ENCODE measurements around the gene ARRDC1. TPM values are rescaled to one million over a fixed set of nuclear protein-coding genes. Genes with fewer than 3 reads are reported as not detected.

Gene ARRDC1
- total RNA-seq, 1 donor from 2014 or later = 69.1 TPM

DNA sequence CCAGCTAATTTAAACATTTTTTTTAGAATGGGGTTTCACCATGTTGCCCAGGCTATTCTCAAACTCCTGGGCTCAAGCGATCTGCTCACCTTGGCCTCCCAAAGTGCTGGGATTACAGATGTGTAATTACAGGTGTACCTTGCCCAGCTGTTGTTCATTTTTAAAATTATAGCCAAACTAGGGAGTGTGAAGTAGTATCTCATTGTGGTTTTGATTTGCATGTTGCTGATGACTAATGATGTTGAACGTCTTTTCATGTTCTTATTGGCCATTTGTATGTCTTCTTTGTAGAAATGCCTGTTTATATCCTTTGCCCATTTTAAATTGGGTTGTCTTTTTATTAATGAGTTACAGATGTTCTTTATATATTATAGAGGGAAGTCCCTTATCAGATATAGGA lies 44.8 kb downstream of the ARRDC1 start:
- Histone ChIP-seq H3K27ac (no peak overlapping the region), H3K27me3 (no peaks in the 10 kb centered on the region), H3K36me3 (peaks cover 18% of the 10 kb centered on the region), H3K4me1 (no peaks in the 10 kb centered on the region), H3K9me3 (no peaks in the 10 kb centered on the region), H3K4me3 (no peak overlapping the region)
- intact Hi-C loops (cut with DNase I) = no loop called here
- ATAC-seq (no peak), DNase-seq (no peak)
- TF ChIP-seq, protein P1, sequence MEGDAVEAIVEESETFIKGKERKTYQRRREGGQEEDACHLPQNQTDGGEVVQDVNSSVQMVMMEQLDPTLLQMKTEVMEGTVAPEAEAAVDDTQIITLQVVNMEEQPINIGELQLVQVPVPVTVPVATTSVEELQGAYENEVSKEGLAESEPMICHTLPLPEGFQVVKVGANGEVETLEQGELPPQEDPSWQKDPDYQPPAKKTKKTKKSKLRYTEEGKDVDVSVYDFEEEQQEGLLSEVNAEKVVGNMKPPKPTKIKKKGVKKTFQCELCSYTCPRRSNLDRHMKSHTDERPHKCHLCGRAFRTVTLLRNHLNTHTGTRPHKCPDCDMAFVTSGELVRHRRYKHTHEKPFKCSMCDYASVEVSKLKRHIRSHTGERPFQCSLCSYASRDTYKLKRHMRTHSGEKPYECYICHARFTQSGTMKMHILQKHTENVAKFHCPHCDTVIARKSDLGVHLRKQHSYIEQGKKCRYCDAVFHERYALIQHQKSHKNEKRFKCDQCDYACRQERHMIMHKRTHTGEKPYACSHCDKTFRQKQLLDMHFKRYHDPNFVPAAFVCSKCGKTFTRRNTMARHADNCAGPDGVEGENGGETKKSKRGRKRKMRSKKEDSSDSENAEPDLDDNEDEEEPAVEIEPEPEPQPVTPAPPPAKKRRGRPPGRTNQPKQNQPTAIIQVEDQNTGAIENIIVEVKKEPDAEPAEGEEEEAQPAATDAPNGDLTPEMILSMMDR (IDR thresholded peaks at IDR 0.05) = no peak

DNA sequence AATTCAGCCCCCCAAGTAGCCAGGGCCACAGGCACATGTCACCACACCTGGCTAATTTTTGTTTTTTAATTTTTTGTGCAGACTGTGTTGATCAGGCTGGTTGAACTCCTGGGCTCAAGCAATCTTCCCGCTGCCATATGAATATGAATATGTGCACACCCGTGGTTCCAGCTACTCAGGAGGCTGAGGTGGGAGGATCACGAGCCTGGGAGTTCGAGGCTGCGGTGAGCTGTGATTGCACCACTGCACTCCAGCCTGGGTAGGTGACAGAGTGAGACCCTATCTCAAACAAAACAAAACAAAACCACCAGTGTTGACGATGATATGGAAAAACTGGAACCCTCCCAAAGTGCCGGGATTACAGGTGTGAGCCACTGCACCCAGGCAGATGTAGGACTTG lies 45.3 kb downstream of the ARRDC1 start:
- intact Hi-C loops (cut with DNase I) = no loop called here
- TF ChIP-seq, protein P1 (IDR thresholded peaks at IDR 0.05) = no peak
- Histone ChIP-seq H3K4me1 (no peaks in the 10 kb centered on the region), H3K27ac (no peak overlapping the region), H3K27me3 (no peaks in the 10 kb centered on the region), H3K4me3 (no peak overlapping the region), H3K36me3 (peaks cover 22% of the 10 kb centered on the region), H3K9me3 (no peaks in the 10 kb centered on the region)
- DNase-seq = peak; percentile 20
- no peak for ATAC-seq

DNA sequence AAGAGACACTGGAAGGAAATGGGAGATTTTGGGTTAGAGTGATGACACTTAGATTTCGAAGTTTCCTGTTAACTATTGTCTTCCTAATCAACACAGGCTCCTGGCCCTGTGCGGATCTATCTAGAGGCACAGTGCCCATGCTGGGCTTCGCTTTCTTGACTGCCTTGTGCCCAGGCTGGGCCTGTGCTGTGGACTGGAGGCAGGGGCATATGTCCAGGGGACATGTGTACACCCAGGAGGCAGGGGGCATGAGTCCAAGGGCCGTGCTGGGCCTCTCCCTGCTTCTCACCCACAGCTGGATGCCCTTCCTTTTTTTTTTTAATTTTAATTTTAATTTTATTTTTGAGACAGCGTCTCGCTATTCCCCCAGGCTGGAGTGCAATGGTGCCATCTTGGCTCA lies 50.9 kb downstream of the ARRDC1 start:
- intact Hi-C loops (cut with DNase I) = no loop called here
- ATAC-seq = no peak

DNA sequence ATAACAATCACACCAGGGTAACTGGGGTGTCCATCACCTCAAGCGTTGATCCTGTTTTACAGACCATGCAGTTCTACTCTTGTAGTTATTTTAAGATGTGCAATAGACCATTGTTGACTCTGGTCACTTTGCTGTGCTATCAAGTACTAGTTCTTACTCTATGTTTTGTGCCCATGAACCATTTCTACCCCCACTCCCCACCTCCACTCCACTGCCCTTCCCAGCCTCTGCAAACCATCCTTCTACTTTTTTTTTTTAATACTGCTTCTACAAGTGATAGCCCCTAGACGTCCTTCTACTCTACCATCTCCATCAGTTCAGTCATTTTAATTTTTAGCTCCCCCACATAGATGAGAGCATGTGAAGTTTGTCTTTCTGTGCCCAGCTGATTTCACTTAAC lies 52.1 kb downstream of the ARRDC1 start:
- TF ChIP-seq, protein P1 (IDR thresholded peaks at IDR 0.05) = no peak
- ATAC-seq = no peak
- H3K4me3 ChIP-seq = no peak overlapping the region
- no peak overlapping the region for H3K27ac ChIP-seq
- H3K4me1 ChIP-seq = no peaks in the 10 kb centered on the region
- no peak for DNase-seq
- H3K36me3 ChIP-seq = peaks cover 7% of the 10 kb centered on the region
- intact Hi-C loops (cut with DNase I) = no loop called here
- no peaks in the 10 kb centered on the region for H3K9me3 ChIP-seq
- no peaks in the 10 kb centered on the region for H3K27me3 ChIP-seq

More for the DNA sequence above, 50.9 kb downstream of the ARRDC1 start:
- Histone ChIP-seq H3K9me3 (no peaks in the 10 kb centered on the region), H3K36me3 (peaks cover 17% of the 10 kb centered on the region), H3K4me1 (no peaks in the 10 kb centered on the region), H3K27me3 (no peaks in the 10 kb centered on the region), H3K27ac (no peak overlapping the region), H3K4me3 (no peak overlapping the region)
- TF ChIP-seq, protein P1 (IDR thresholded peaks at IDR 0.05) = no peak
- peak; percentile 18 for DNase-seq

DNA sequence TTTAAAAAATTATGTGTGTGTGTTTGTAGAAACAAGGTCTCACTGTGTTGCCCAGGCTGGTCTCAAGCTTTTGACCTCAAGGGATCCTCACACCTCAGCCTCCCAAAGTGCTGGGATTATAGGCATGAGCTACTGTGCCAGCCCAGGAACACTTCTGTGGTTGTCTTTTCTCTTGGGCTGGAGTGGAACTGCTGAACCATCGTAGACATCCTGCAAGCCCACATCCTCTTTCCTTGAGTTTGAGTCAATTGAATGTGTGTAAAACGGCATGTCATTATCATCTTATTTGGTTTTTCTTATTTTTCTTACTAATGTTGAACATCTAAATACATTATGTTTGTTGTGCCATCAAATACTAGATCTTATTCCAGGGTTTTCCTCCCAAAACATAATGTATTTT lies 53.3 kb downstream of the ARRDC1 start:
- DNase-seq (no peak), ATAC-seq (no peak)
- H3K27me3 ChIP-seq = no peaks in the 10 kb centered on the region
- no peaks in the 10 kb centered on the region for H3K4me1 ChIP-seq
- TF ChIP-seq, protein P1 (IDR thresholded peaks at IDR 0.05) = no peak
- no peaks in the 10 kb centered on the region for H3K9me3 ChIP-seq
- intact Hi-C loops (cut with DNase I) = no loop called here
- no peak overlapping the region for H3K27ac ChIP-seq
- peaks cover 7% of the 10 kb centered on the region for H3K36me3 ChIP-seq
- no peak overlapping the region for H3K4me3 ChIP-seq

DNA sequence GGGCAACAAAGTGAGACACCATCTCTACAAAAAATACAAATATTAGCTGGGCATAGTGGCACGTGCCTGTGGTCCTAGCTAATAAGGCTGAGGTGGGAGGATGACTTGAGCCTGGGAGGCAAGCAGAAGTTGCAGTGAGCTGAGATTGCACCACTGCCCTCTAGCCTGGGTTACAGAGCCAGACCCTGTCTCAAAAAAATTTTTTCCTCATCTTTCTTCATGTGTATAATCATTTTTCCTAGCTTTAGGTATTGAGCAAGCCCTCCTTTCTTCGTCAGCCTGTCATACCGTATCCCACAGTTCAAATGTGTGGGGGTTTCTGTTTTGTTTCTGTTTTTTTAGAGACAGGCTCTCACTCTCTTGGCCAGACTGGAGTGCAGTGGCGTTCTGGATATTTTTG lies 54.7 kb downstream of the ARRDC1 start:
- ATAC-seq (peak; percentile 34), DNase-seq (peak; percentile 12)
- Histone ChIP-seq H3K9me3 (no peaks in the 10 kb centered on the region), H3K4me1 (peaks cover 4% of the 10 kb centered on the region), H3K4me3 (no peak overlapping the region), H3K27ac (no peak overlapping the region), H3K36me3 (peaks cover 5% of the 10 kb centered on the region), H3K27me3 (no peaks in the 10 kb centered on the region)
- intact Hi-C loops (cut with DNase I) = no loop called here
- TF ChIP-seq, protein P1 (IDR thresholded peaks at IDR 0.05) = no peak

Measured in upper lobe of right lung (tissue), 1 donor.